OCI-LY7 (cell line): ENCODE data around the gene MAGI1. TPM values are rescaled to one million over a fixed set of nuclear protein-coding genes. Genes with fewer than 3 reads are reported as not detected.

Experiments
- BruUV-seq: library from RNA; stranded (reverse); fragments of 400-500 nt; replicated peaks from 2 replicates; lab custom pipeline; 2021; lab: Mats Ljungman, UMichigan
- CTCF ChIA-PET: fragments of 300-600 bp; sonication (Branson Sonifier 250); formaldehyde crosslinking; loops from one replicate; lab custom pipeline; 2022; ENCODE audit warnings: antibody characterized with exemption; ENCODE audit not compliant: unreplicated experiment; lab: Charles Lee
- POLR2A ChIA-PET: fragments of 300-600 bp; sonication (Branson Sonifier 250); formaldehyde crosslinking; loops from one replicate; lab custom pipeline; 2022; ENCODE audit warnings: antibody characterized with exemption; lab: Charles Lee
- DNase-seq: peaks from one replicate; pipeline ENCODE4 v3.0.0-alpha.2; 2015; ENCODE audit warnings: low spot score
- H2AFZ ChIP-seq: fragments of 200-600 bp; sonication (generic), shearing (Covaris generic); 2 replicates; pipeline ENCODE4 v1.6.1; 2014; ENCODE audit warnings: mild to moderate bottlenecking, antibody characterized with exemption, low read length, moderate library complexity
- H3K27ac ChIP-seq: fragments of 200-600 bp; sonication (generic); 2 replicates; pipeline ENCODE4 v1.5.1; 2014; ENCODE audit warnings: mixed run types, low read depth, mild to moderate bottlenecking, moderate library complexity, low read length, inconsistent platforms; ENCODE audit not compliant: poor library complexity, severe bottlenecking
- H3K36me3 ChIP-seq: fragments of 200-600 bp; sonication (generic); 2 replicates; pipeline ENCODE4 v1.6.1; 2014; ENCODE audit warnings: mild to moderate bottlenecking, antibody characterized with exemption, low read length, moderate library complexity, mixed read lengths; ENCODE audit not compliant: insufficient read depth
- H3K4me1 ChIP-seq: fragments of 200-600 bp; sonication (generic); 2 replicates; pipeline ENCODE4 v1.5.1; 2014; ENCODE audit warnings: mild to moderate bottlenecking, low read length; ENCODE audit not compliant: insufficient read depth, poor library complexity, severe bottlenecking
- H3K4me2 ChIP-seq: fragments of 200-600 bp; sonication (generic); 2 replicates; pipeline ENCODE4 v1.6.1; 2014; ENCODE audit warnings: mild to moderate bottlenecking, low read length
- H3K4me3 ChIP-seq: fragments of 200-600 bp; sonication (generic); 2 replicates; pipeline ENCODE4 v1.5.1; 2014; ENCODE audit warnings: mild to moderate bottlenecking, low read depth, low read length; ENCODE audit not compliant: poor library complexity, severe bottlenecking
- H3K79me2 ChIP-seq: fragments of 200-600 bp; sonication (generic); 2 replicates; pipeline ENCODE4 v1.6.1; 2016; ENCODE audit warnings: low read depth, mild to moderate bottlenecking, low read length, moderate library complexity, mixed read lengths; ENCODE audit not compliant: insufficient read depth
- H3K9me2 ChIP-seq: fragments of 200-600 bp; sonication (generic); 2 replicates; pipeline ENCODE4 v1.6.1; 2016; ENCODE audit warnings: mild to moderate bottlenecking, low read length, mixed read lengths; ENCODE audit not compliant: insufficient read depth
- H3K9me3 ChIP-seq: fragments of 200-600 bp; sonication (generic); 2 replicates; pipeline ENCODE4 v1.6.1; 2014; ENCODE audit warnings: mild to moderate bottlenecking, mixed run types, low read length, mixed read lengths
- H4K20me1 ChIP-seq: fragments of 200-600 bp; sonication (generic); 2 replicates; pipeline ENCODE4 v1.6.1; 2014; ENCODE audit warnings: mild to moderate bottlenecking, antibody characterized with exemption, low read length, moderate library complexity, mixed read lengths; ENCODE audit not compliant: insufficient read depth
- CTCF ChIP-seq: fragments of 200-600 bp; sonication (generic); conservative IDR thresholded peaks from 2 replicates; pipeline ENCODE4 v1.5.1; 2014; ENCODE audit warnings: mild to moderate bottlenecking, antibody characterized with exemption, low read length, moderate library complexity, mixed read lengths
- EZH2phosphoT487 ChIP-seq: fragments of 200-600 bp; sonication (generic); IDR thresholded peaks from 2 replicates; pipeline ENCODE4 v1.6.1; 2018; ENCODE audit warnings: low read depth, borderline replicate concordance, mild to moderate bottlenecking, mixed run types, antibody characterized with exemption, low read length, moderate library complexity, mixed read lengths
- intact Hi-C: fragments of 100-400 bp; cut with micrococcal nuclease; formaldehyde crosslinking; loops from one replicate; pipeline ENCODE4 v1.10.0; 2022; ENCODE audit not compliant: unreplicated experiment
- total RNA-seq, 2 experiments: library from RNA; depleted of rRNA in 1 of 2; stranded (reverse); fragments of >200 nt in 1 of 2; shearing (Covaris generic) in 1 of 2; gene quantifications; 2 replicates each; pipeline ENCODE4 v1.2.3, GENCODE V29; 2014 to 2022

MAGI1 gene
- total RNA-seq, 2 experiments from 2014 or later: 0.63 to 2.5 TPM

- BruUV-seq: no TSS peak
- Histone ChIP-seq H3K4me2 (no peak overlapping the region), H3K4me1 (no peaks in the 10 kb centered on the region), H3K9me2 (no peaks in the 10 kb centered on the region), H3K4me3 (no peak overlapping the region), H3K27ac (no peak overlapping the region), H3K9me3 (no peaks in the 10 kb centered on the region), H3K79me2 (no peaks in the 10 kb centered on the region), H4K20me1 (no peaks in the 10 kb centered on the region), H2AFZ (no peak overlapping the region), H3K36me3 (no peaks in the 10 kb centered on the region)
- ChIA-PET POLR2A (no interaction called here), CTCF (no interaction called here)
- no peak for DNase-seq
- intact Hi-C loops: no loop called here
- TF ChIP-seq EZH2phosphoT487: no peak
- no peak for TF ChIP-seq CTCF
These were observed 699.5 kb downstream of the MAGI1 start for GRCh38 chr3:65339192-65339740.

- H3K9me2 ChIP-seq: no peaks in the 10 kb centered on the region
- BruUV-seq: no TSS peak
- no peak overlapping the region for H3K27ac ChIP-seq
- ChIA-PET CTCF (no interaction called here), POLR2A (no interaction called here)
- H2AFZ ChIP-seq: no peak overlapping the region
- no peak for TF ChIP-seq CTCF
- no peak for TF ChIP-seq EZH2phosphoT487
- no peaks in the 10 kb centered on the region for H3K36me3 ChIP-seq
- no peak for DNase-seq
- intact Hi-C loops: no loop called here
- H3K4me3 ChIP-seq: no peak overlapping the region
- no peaks in the 10 kb centered on the region for H3K4me1 ChIP-seq
- H4K20me1 ChIP-seq: no peaks in the 10 kb centered on the region
- no peaks in the 10 kb centered on the region for H3K9me3 ChIP-seq
- no peaks in the 10 kb centered on the region for H3K79me2 ChIP-seq
- no peak overlapping the region for H3K4me2 ChIP-seq
These were observed 700.1 kb downstream of the MAGI1 start for GRCh38 chr3:65338571-65338970.

GRCh38 chr3:65335587-65335986 is 703.1 kb downstream of the MAGI1 start:
- Histone ChIP-seq H3K4me3 (no peak overlapping the region), H3K9me3 (no peaks in the 10 kb centered on the region), H3K79me2 (no peaks in the 10 kb centered on the region), H3K4me1 (no peaks in the 10 kb centered on the region), H3K36me3 (no peaks in the 10 kb centered on the region), H3K9me2 (no peaks in the 10 kb centered on the region), H2AFZ (no peak overlapping the region), H4K20me1 (no peaks in the 10 kb centered on the region), H3K27ac (no peak overlapping the region), H3K4me2 (no peak overlapping the region)
- intact Hi-C loops: no loop called here
- CTCF ChIA-PET: no interaction called here
- TF ChIP-seq EZH2phosphoT487 (no peak), CTCF (no peak)
- POLR2A ChIA-PET: interaction anchor here (1.0 kb wide), 1 partner anchor 14 kb away, joined by 4 read pairs; no protein-coding TSS in a partner anchor
- no peak for DNase-seq
- no TSS peak for BruUV-seq
